Testis (tissue), 5 donors: ENCODE data around the gene NPEPL1. TPM values are rescaled to one million over a fixed set of nuclear protein-coding genes. Genes with fewer than 3 reads are reported as not detected.
"Not testable (repeated sequence)": the region's sequence is repeated elsewhere in the genome, so short reads cannot be mapped to it uniquely, and the experiment has no call there.

ENCODE experiments used
- DNase-seq: peaks from one replicate; pipeline ENCODE4 v3.0.0-alpha.2; 2019
- H3K27ac ChIP-seq, 2 donors: fragments of 200-600 bp; sonication (generic); one replicate each; pipeline ENCODE4 v1.5.1; 2019
- H3K27me3 ChIP-seq: fragments of 200-600 bp; sonication (generic); one replicate; pipeline ENCODE4 v1.5.1; 2019
- H3K36me3 ChIP-seq: fragments of 200-600 bp; sonication (generic); one replicate; pipeline ENCODE4 v1.5.1; 2017; ENCODE audit warnings: low read depth; ENCODE audit errors: missing control alignments
- H3K4me1 ChIP-seq: fragments of 200-600 bp; sonication (generic); one replicate; pipeline ENCODE4 v1.5.1; 2019
- H3K4me3 ChIP-seq, 2 donors: fragments of 200-600 bp; sonication (generic); one replicate each; pipeline ENCODE4 v1.5.1; 2017 to 2019
- H3K9me3 ChIP-seq: fragments of 200-600 bp; sonication (generic); one replicate; pipeline ENCODE4 v1.5.1; 2017
- POLR2A ChIP-seq: fragments of 450-650 bp; IDR thresholded peaks from one replicate; pipeline ENCODE4 v1.6.1; 2017; ENCODE audit warnings: antibody characterized with exemption, mild to moderate bottlenecking, moderate library complexity
- WGBS, 2 donors: methylation state at CpG; one replicate each; pipeline ENCODE4 v1.1.5; 2018; 5-methylcytosine and 5-hydroxymethylcytosine counted together
- intact Hi-C: fragments of 100-400 bp; cut with DNase I; formaldehyde crosslinking; loops from one replicate; pipeline ENCODE4 v1.15.1; 2023; ENCODE audit warnings: low total_unique reads
- long read RNA-seq, 2 donors: transcript quantifications; one replicate each; lab custom pipeline, GENCODE V29; 2026
- polyA plus RNA-seq: library from polyadenylated mRNA; stranded (reverse); fragments of 350-450 nt; fragmentation: Illumina TruSeq; extraction: RNeasy Lipid Tissue Mini Kit (QIAGEN cat#74804); gene quantifications from one replicate; pipeline ENCODE4 v1.2.3, GENCODE V29; 2014; ENCODE audit warnings: low read depth, low replicate concordance; ENCODE audit not compliant: insufficient read depth
- total RNA-seq, 2 donors: library from RNA; depleted of rRNA; stranded (reverse); fragments of >200 nt; gene quantifications; one replicate each; pipeline ENCODE4 v1.2.3, GENCODE V29; 2016
- TF ChIP-seq, protein P1 (sequence below), 3 experiments: fragments of 450-650 bp in 2 of 3; fragments of 200-600 bp in 1 of 3; sonication (generic) in 1 of 3; IDR thresholded peaks; one replicate each; pipeline ENCODE4 v1.5.1; 2016 to 2019; ENCODE audit warnings: antibody characterized with exemption in 3 of 3, mild to moderate bottlenecking in 2 of 3, moderate library complexity in 1 of 3

The NPEPL1 gene, protein sequence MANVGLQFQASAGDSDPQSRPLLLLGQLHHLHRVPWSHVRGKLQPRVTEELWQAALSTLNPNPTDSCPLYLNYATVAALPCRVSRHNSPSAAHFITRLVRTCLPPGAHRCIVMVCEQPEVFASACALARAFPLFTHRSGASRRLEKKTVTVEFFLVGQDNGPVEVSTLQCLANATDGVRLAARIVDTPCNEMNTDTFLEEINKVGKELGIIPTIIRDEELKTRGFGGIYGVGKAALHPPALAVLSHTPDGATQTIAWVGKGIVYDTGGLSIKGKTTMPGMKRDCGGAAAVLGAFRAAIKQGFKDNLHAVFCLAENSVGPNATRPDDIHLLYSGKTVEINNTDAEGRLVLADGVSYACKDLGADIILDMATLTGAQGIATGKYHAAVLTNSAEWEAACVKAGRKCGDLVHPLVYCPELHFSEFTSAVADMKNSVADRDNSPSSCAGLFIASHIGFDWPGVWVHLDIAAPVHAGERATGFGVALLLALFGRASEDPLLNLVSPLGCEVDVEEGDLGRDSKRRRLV
- total RNA-seq (10 to 100 TPM; 56.3 to 79.9 TPM), polyA plus RNA-seq (47.6 TPM)
- long read RNA-seq, donor 1, partial matches to known transcripts, result 6 of 10 reads
- long read RNA-seq, donor 1, other reads (novel, unspliced or antisense), result 0 of 10 reads
- long read RNA-seq, donor 2, transcript NPEPL1-201 (12 exons, 2,378 nt), result major isoform, 5 of 11 reads
- long read RNA-seq, donor 2, partial matches to known transcripts, result 5 of 11 reads
- long read RNA-seq, donor 2, other reads (novel, unspliced or antisense), result 0 of 11 reads

DNA sequence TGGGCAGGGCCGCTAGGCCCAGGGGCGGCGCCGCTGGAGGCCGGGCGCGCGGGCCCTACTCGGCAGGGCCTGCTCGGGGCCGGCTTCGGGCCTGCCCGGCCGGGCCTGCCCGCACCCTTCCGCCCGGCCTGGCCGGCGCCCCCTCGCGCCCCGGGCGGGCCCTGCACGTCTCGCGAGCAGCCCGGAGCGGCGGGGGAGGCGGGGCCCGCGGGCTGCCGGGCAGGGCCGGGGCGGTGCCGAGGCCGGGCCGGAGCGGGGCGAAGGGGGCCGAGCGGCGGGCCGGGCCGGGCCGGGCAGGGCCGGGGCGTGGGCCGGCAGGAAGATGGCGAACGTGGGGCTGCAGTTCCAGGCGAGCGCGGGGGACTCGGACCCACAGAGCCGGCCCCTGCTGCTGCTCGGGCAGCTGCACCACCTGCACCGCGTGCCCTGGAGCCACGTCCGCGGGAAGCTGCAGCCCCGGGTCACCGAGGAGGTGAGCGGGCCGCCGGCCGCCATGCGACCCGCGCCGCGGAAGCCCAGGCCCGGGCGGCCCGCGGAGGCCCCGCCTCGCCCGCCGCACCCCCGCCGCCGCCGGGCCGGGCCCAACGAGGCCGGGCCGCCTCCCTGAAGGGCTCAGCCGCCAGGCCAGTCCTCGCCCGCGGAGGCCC, at the start of gene NPEPL1:
Gene NPEPL1 (plus strand): TSS at position 222 of the 647 bp plus-strand sequence. CDS start 101 bp downstream, at position 323.
- peak within 1 kb of the TSS; percentile 69 to 93 for H3K27ac ChIP-seq
- H3K27me3 ChIP-seq, result no peaks in the 10 kb centered on the region
- TF ChIP-seq POLR2A, result no peak
- TF ChIP-seq, protein P1, sequence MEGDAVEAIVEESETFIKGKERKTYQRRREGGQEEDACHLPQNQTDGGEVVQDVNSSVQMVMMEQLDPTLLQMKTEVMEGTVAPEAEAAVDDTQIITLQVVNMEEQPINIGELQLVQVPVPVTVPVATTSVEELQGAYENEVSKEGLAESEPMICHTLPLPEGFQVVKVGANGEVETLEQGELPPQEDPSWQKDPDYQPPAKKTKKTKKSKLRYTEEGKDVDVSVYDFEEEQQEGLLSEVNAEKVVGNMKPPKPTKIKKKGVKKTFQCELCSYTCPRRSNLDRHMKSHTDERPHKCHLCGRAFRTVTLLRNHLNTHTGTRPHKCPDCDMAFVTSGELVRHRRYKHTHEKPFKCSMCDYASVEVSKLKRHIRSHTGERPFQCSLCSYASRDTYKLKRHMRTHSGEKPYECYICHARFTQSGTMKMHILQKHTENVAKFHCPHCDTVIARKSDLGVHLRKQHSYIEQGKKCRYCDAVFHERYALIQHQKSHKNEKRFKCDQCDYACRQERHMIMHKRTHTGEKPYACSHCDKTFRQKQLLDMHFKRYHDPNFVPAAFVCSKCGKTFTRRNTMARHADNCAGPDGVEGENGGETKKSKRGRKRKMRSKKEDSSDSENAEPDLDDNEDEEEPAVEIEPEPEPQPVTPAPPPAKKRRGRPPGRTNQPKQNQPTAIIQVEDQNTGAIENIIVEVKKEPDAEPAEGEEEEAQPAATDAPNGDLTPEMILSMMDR (IDR thresholded peaks at IDR 0.05), result peak in 1 of 3 experiments; percentile 64
- peak within 1 kb of the TSS; percentile 47 to 54 for H3K4me3 ChIP-seq
- DNase-seq, result peak; percentile 50
- WGBS, 2 donors, result 5% methylated on average over 44 of the region's 93 CpGs; no CpG with 5 or more reads in 1 of the 2 donors
- intact Hi-C loops, result no loop called here
- peaks cover 24% of the 10 kb centered on the region for H3K4me1 ChIP-seq
- H3K9me3 ChIP-seq, result no peaks in the 10 kb centered on the region
- H3K36me3 ChIP-seq, result no peaks in the 10 kb centered on the region

DNA sequence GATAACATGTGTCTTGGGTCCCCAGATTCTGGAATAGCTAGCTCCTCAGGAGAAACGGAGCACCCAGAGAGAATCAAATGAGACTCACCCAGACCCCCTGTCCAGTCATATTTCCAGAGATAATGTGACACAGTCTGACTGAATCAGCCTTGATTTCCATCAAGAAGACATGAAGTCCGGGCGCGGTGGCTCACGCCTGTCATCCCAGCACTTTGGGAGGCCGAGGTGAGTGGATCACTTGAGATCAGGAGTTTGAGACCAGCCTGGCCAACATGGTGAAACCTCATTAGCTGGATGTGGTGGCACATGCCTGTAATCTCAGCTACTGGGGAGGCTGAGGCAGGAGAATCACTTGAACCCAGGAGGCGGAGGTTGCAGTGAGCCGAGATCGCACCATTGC, 49.7 kb upstream of the NPEPL1 start:
- H3K27me3 ChIP-seq, DNase-seq, intact Hi-C loops, H3K4me1 ChIP-seq, H3K9me3 ChIP-seq, H3K4me3 ChIP-seq, H3K36me3 ChIP-seq, H3K27ac ChIP-seq: not testable (repeated sequence)
- WGBS, 2 donors, result 96 to 98% methylated on average over 9 of the region's 9 CpGs

DNA sequence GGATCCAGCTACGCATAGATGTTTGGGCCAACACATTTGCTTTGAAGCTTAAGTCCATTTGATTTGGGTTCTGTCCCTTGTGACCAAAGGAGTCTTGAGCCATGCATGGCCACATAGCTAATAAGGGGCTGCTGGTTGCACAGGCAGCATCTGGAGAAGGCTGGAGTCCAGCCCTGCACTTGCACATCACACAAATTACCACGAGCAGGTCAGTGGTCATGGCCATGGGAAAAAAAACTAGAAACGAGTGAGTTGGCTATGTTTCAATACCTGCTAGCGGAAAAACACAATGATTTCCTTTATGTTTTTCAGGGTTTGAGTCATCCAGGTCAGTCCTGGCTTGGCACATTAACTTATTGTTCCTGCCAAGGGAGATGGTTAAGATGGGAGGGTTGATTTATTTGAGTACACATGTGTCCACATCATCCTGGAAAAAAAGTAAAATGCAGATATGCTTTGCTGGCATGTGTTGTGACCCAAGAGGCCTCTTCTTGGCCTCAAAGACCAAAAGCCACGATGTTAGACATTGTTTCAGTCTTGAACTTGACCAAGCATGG, 47.1 kb upstream of the NPEPL1 start:
- peak; percentile 10 for DNase-seq
- H3K4me3 ChIP-seq, result no peak overlapping the region
- TF ChIP-seq, protein P1 (IDR thresholded peaks at IDR 0.05), result no peak
- TF ChIP-seq POLR2A, result no peak
- no peak overlapping the region for H3K27ac ChIP-seq
- no peaks in the 10 kb centered on the region for H3K36me3 ChIP-seq
- no peaks in the 10 kb centered on the region for H3K27me3 ChIP-seq
- H3K4me1 ChIP-seq, result no peaks in the 10 kb centered on the region
- 44 to 45% methylated on average over 5 of the region's 5 CpGs for WGBS, 2 donors
- H3K9me3 ChIP-seq, result no peaks in the 10 kb centered on the region
- intact Hi-C loops, result no loop called here

DNA sequence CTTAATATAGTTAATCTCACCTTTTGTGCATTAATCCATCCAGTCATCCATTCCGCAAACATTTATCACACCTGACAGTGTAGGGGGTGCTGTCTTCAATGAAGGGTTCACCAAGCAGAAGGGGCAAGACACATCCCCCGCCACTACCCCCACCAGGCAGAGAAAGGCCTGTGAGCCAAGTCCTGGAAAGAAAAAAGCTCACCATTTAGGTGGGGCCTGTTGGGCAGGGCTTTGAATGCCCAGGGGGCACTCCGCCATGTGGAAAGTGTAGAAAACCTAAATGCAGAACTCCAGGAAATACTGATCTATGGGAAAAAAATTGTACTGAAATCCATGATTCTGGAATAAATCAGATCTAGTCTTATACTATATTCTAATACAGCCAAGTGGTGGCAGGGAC, 46.3 kb upstream of the NPEPL1 start:
- Histone ChIP-seq H3K27me3 (no peaks in the 10 kb centered on the region), H3K4me1 (no peaks in the 10 kb centered on the region), H3K36me3 (no peaks in the 10 kb centered on the region), H3K9me3 (no peaks in the 10 kb centered on the region), H3K27ac (no peak overlapping the region), H3K4me3 (no peak overlapping the region)
- 96 to 97% methylated on average over 3 of the region's 3 CpGs for WGBS, 2 donors
- peak; percentile 1 for DNase-seq
- intact Hi-C loops, result no loop called here
- TF ChIP-seq POLR2A, result no peak
- TF ChIP-seq, protein P1 (IDR thresholded peaks at IDR 0.05), result no peak
